Sigmoid colon (tissue), 4 donors: ENCODE data around the gene EGF.

ENCODE experiments used
- CTCF ChIP-seq, 4 experiments: fragments of 450-650 bp in 3 of 4; fragments of 200-600 bp in 1 of 4; IDR thresholded peaks; one replicate each; pipeline ENCODE4 v1.5.1; 2016 to 2019; ENCODE audit warnings: antibody characterized with exemption in 4 of 4, mild to moderate bottlenecking in 3 of 4, moderate library complexity in 2 of 4
- POLR2A ChIP-seq, 2 donors: fragments of 450-650 bp; IDR thresholded peaks; one replicate each; pipeline ENCODE4 v1.6.1; 2016; ENCODE audit warnings: antibody characterized with exemption in 2 of 2, mild to moderate bottlenecking in 2 of 2, moderate library complexity in 2 of 2
- POLR2AphosphoS5 ChIP-seq, 4 donors: sonication (generic); formaldehyde crosslinking; IDR thresholded peaks; one replicate each; pipeline ENCODE4 v1.6.1; 2017; ENCODE audit warnings: antibody characterized with exemption in 4 of 4

GRCh38 chr4:109966891-109967481, 54.3 kb downstream of the EGF start:
- TF ChIP-seq CTCF (IDR thresholded peaks at IDR 0.05), result no peak
- no peak for TF ChIP-seq POLR2AphosphoS5 (IDR thresholded peaks at IDR 0.05)
- no peak for TF ChIP-seq POLR2A (IDR thresholded peaks at IDR 0.05)
